22Rv1 (cell line): ENCODE measurements around the gene BAIAP2L1.

Experiments used
- ZFX ChIP-seq: fragments of 450-650 bp; IDR thresholded peaks from 2 replicates; pipeline ENCODE4 v1.6.1; 2017; ENCODE audit warnings: antibody characterized with exemption, borderline replicate concordance
- TF ChIP-seq, protein P1 (sequence below): fragments of 450-650 bp; IDR thresholded peaks from 2 replicates; pipeline ENCODE4 v1.5.1; 2017; ENCODE audit warnings: mild to moderate bottlenecking

DNA sequence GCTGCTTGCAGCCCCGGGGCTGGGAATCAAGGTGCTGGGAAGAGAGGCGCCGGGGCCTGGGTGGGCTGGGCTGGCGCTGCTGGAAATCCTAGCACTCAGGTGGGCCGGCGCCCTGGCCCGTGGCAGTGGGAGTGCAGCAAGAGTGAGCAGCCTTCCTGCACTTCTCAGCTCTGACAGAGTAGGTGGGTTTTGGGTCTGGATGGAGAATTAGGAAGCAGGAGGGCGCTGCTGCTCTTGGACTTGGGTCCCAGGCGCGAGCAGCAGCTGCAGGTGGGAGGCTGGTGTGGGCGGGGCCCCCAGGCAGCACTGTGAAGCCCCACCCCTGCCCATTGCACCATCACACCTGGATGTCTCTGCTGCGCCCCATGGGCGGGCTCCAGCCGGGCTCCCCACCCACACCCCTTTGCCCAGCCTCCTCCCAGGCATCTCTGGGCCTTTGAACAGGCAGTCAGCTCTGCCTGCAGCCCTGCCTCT is 113.4 kb downstream of the BAIAP2L1 start:
- TF ChIP-seq, protein P1, sequence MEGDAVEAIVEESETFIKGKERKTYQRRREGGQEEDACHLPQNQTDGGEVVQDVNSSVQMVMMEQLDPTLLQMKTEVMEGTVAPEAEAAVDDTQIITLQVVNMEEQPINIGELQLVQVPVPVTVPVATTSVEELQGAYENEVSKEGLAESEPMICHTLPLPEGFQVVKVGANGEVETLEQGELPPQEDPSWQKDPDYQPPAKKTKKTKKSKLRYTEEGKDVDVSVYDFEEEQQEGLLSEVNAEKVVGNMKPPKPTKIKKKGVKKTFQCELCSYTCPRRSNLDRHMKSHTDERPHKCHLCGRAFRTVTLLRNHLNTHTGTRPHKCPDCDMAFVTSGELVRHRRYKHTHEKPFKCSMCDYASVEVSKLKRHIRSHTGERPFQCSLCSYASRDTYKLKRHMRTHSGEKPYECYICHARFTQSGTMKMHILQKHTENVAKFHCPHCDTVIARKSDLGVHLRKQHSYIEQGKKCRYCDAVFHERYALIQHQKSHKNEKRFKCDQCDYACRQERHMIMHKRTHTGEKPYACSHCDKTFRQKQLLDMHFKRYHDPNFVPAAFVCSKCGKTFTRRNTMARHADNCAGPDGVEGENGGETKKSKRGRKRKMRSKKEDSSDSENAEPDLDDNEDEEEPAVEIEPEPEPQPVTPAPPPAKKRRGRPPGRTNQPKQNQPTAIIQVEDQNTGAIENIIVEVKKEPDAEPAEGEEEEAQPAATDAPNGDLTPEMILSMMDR: no peak
- no peak for TF ChIP-seq ZFX
